ENCODE data around the gene SPTSSA.

GRCh38 chr14:34449819-34450541 lies 12.1 kb downstream of the SPTSSA start:
- TF ChIP-seq POLR2AphosphoS5 (IDR thresholded peaks at IDR 0.05) (no peak), CTCF (IDR thresholded peaks at IDR 0.05) (no peak)
